OCI-LY3 (cell line): ENCODE data around the gene RTN4RL1.

Experiments used
- EZH2phosphoT487 ChIP-seq: fragments of 200-600 bp; shearing (Covaris generic); IDR thresholded peaks from 2 replicates; pipeline ENCODE4 v1.6.1; 2018; ENCODE audit warnings: antibody characterized with exemption, mixed run types, low read depth
- TF ChIP-seq, protein P1 (sequence below): fragments of 200-600, 300-600 bp; sonication (generic); IDR thresholded peaks from 2 replicates; pipeline ENCODE4 v1.5.1; 2014; ENCODE audit warnings: antibody characterized with exemption, low read length, low read depth

DNA sequence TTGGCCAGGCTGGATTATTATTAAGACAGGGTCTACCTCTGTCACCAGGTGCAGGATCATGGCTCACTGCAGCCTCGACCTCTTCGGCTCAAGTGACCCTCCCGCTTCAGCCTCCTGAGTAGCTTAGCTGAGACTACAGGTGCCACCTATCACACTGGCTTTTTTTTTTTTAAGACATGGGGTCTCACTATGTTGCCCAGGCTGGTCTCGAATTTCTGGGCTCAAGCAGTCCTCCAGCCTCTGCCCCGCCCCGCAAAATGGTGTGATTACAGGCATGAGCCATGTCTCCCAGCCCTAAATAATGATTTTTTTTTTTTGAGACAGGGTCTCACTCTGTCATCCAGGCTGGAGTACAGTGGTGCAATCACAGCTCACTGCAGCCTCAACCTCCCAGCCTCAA is 22.5 kb upstream of the RTN4RL1 start:
- TF ChIP-seq, protein P1, sequence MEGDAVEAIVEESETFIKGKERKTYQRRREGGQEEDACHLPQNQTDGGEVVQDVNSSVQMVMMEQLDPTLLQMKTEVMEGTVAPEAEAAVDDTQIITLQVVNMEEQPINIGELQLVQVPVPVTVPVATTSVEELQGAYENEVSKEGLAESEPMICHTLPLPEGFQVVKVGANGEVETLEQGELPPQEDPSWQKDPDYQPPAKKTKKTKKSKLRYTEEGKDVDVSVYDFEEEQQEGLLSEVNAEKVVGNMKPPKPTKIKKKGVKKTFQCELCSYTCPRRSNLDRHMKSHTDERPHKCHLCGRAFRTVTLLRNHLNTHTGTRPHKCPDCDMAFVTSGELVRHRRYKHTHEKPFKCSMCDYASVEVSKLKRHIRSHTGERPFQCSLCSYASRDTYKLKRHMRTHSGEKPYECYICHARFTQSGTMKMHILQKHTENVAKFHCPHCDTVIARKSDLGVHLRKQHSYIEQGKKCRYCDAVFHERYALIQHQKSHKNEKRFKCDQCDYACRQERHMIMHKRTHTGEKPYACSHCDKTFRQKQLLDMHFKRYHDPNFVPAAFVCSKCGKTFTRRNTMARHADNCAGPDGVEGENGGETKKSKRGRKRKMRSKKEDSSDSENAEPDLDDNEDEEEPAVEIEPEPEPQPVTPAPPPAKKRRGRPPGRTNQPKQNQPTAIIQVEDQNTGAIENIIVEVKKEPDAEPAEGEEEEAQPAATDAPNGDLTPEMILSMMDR = no peak
- TF ChIP-seq EZH2phosphoT487 = no peak
